HL-60 (cell line): ENCODE measurements around the gene LDLRAD3.

Experiments
- SPI1 ChIP-seq: IDR thresholded peaks from 2 replicates; pipeline ENCODE4 v1.6.1; 2012; ENCODE audit warnings: low read depth, mild to moderate bottlenecking, borderline replicate concordance
- TF ChIP-seq, protein P1 (sequence below): IDR thresholded peaks from one replicate; pipeline ENCODE4 v1.5.1; 2011; ENCODE audit warnings: low read length, control low read depth, inconsistent platforms; ENCODE audit not compliant: insufficient read depth

DNA sequence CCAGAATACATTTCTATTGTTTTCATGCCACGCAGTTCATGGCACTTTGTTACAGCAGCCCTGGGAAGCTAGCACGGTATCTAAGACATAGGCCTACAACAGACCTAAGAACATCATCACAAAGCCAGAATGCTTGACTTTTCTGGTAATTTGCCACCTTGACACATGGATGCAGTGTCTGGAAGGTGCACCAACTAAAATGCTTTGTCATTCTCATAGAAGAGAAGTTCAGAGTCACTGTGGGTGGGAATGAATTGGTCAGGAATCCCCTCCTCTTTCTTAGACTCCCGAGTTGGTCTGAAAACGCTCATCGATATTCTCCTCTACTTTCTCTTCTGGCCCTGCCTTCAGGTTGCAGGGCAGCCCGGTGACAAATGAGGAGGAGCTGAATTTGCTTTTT is 223.9 kb downstream of the LDLRAD3 start:
- TF ChIP-seq, protein P1, sequence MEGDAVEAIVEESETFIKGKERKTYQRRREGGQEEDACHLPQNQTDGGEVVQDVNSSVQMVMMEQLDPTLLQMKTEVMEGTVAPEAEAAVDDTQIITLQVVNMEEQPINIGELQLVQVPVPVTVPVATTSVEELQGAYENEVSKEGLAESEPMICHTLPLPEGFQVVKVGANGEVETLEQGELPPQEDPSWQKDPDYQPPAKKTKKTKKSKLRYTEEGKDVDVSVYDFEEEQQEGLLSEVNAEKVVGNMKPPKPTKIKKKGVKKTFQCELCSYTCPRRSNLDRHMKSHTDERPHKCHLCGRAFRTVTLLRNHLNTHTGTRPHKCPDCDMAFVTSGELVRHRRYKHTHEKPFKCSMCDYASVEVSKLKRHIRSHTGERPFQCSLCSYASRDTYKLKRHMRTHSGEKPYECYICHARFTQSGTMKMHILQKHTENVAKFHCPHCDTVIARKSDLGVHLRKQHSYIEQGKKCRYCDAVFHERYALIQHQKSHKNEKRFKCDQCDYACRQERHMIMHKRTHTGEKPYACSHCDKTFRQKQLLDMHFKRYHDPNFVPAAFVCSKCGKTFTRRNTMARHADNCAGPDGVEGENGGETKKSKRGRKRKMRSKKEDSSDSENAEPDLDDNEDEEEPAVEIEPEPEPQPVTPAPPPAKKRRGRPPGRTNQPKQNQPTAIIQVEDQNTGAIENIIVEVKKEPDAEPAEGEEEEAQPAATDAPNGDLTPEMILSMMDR: no peak
- no peak for TF ChIP-seq SPI1
